MM.1S (cell line): ENCODE results near the gene ODAM.
A peak's percentile ranks its signal among the peaks of the same experiment; 100 is the strongest.

Experiments used
- DNase-seq: peaks from one replicate; pipeline ENCODE4 v3.0.0-alpha.2; 2015
- H2AFZ ChIP-seq: fragments of 300-600 bp; sonication (generic); 2 replicates; pipeline ENCODE4 v1.6.0; 2016; ENCODE audit warnings: antibody characterized with exemption, low read length
- H3F3A ChIP-seq: fragments of 300-600 bp; sonication (generic); 2 replicates; pipeline ENCODE4 v1.6.1; 2016; ENCODE audit warnings: mild to moderate bottlenecking, antibody characterized with exemption, low read length, moderate library complexity, mixed read lengths; ENCODE audit not compliant: insufficient read depth
- H3K27ac ChIP-seq: fragments of 300-600 bp; sonication (generic); 2 replicates; pipeline ENCODE4 v1.5.1; 2016; ENCODE audit warnings: mild to moderate bottlenecking, low read length
- H3K27me3 ChIP-seq: fragments of 300-600 bp; sonication (generic); replicated peaks from 2 replicates; pipeline ENCODE4 v1.6.0; 2016; ENCODE audit warnings: low read length; ENCODE audit not compliant: insufficient read depth
- H3K36me3 ChIP-seq: fragments of 300-600 bp; sonication (generic); replicated peaks from 2 replicates; pipeline ENCODE4 v1.6.1; 2016; ENCODE audit warnings: mild to moderate bottlenecking, low read length, mixed read lengths; ENCODE audit not compliant: insufficient read depth
- H3K4me1 ChIP-seq: fragments of 300-600 bp; sonication (generic); 2 replicates; pipeline ENCODE4 v1.6.1; 2016; ENCODE audit warnings: low read length, mixed read lengths
- H3K4me2 ChIP-seq: fragments of 300-600 bp; sonication (generic); 2 replicates; pipeline ENCODE4 v1.6.0; 2016; ENCODE audit warnings: low read depth, low read length
- H3K4me3 ChIP-seq: fragments of 300-600 bp; sonication (generic); 2 replicates; pipeline ENCODE4 v1.5.1; 2016; ENCODE audit warnings: low read length, mixed read lengths
- H3K79me2 ChIP-seq: fragments of 300-600 bp; sonication (generic); 2 replicates; pipeline ENCODE4 v1.6.1; 2016; ENCODE audit warnings: mixed run types, low read length, mixed read lengths
- H3K9ac ChIP-seq: fragments of 300-600 bp; sonication (generic); 2 replicates; pipeline ENCODE4 v1.6.1; 2016; ENCODE audit warnings: low read length, mixed read lengths
- H3K9me2 ChIP-seq: fragments of 300-600 bp; sonication (generic); replicated peaks from 2 replicates; pipeline ENCODE4 v1.6.1; 2016; ENCODE audit warnings: mild to moderate bottlenecking, low read length, mixed read lengths; ENCODE audit not compliant: insufficient read depth
- H3K9me3 ChIP-seq: fragments of 300-600 bp; sonication (generic); replicated peaks from 2 replicates; pipeline ENCODE4 v1.6.1; 2016; ENCODE audit warnings: mild to moderate bottlenecking, low read length, mixed read lengths; ENCODE audit not compliant: insufficient read depth
- H4K20me1 ChIP-seq: fragments of 300-600 bp; sonication (generic); 2 replicates; pipeline ENCODE4 v1.6.1; 2016; ENCODE audit warnings: mild to moderate bottlenecking, low read length, moderate library complexity, mixed read lengths; ENCODE audit not compliant: insufficient read depth
- EZH2 ChIP-seq: fragments of 300-600 bp; sonication (generic); optimal IDR thresholded peaks from 2 replicates; pipeline ENCODE3; 2017; ENCODE audit warnings: low read depth, mild to moderate bottlenecking, antibody characterized with exemption, low read length, mixed read lengths
- EZH2phosphoT487 ChIP-seq: fragments of 300-600 bp; sonication (generic); IDR thresholded peaks from 2 replicates; pipeline ENCODE4 v1.6.1; 2018; ENCODE audit warnings: antibody characterized with exemption, low read length
- TF ChIP-seq, protein P1 (sequence below): fragments of 300-600 bp; sonication (generic); IDR thresholded peaks from 2 replicates; pipeline ENCODE4 v1.5.1; 2016; ENCODE audit warnings: antibody characterized with exemption, low read length, mixed read lengths

The ODAM gene

DNA sequence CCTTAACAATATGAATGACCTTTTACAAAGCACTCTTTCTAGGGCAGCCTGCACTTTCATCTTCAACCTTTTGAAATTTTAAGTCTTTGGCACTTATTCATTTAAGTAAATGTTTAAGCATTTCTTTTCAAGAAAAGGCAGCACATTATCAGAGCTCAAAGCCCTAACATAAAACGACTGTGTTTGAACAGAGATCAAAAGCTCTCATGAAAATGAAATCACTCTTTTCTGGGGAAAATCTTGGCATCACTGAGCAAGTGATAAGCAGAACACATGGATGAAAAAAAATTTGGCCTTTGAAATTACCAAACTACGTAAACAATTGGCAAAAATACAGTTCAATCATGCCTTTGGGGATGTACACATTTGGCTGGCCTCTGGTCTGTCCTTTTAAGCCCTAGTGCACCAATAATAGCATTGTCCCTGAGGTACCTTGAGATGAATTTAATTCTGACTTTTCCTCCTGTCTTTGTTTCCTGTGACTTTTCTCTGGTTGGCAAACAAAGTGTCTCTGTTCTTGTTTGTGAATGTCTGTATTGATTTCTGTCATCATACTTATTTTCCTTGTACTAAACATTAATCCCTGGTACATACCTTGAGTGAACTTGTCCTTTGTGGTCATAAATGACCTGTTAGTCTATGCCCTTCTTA is 12.9 kb upstream of the ODAM start:
- Histone ChIP-seq H3K4me1 (no peaks in the 10 kb centered on the region), H3K36me3 (no peaks in the 10 kb centered on the region), H3F3A (no peaks in the 10 kb centered on the region), H4K20me1 (no peaks in the 10 kb centered on the region), H3K27me3 (no peaks in the 10 kb centered on the region), H3K79me2 (no peaks in the 10 kb centered on the region), H3K4me2 (no peak overlapping the region), H3K9ac (no peak overlapping the region), H3K9me3 (no peaks in the 10 kb centered on the region), H3K9me2 (no peaks in the 10 kb centered on the region), H3K27ac (no peak overlapping the region), H2AFZ (no peak overlapping the region), H3K4me3 (no peak overlapping the region)
- TF ChIP-seq EZH2phosphoT487 (no peak), EZH2 (no peak)
- TF ChIP-seq, protein P1, sequence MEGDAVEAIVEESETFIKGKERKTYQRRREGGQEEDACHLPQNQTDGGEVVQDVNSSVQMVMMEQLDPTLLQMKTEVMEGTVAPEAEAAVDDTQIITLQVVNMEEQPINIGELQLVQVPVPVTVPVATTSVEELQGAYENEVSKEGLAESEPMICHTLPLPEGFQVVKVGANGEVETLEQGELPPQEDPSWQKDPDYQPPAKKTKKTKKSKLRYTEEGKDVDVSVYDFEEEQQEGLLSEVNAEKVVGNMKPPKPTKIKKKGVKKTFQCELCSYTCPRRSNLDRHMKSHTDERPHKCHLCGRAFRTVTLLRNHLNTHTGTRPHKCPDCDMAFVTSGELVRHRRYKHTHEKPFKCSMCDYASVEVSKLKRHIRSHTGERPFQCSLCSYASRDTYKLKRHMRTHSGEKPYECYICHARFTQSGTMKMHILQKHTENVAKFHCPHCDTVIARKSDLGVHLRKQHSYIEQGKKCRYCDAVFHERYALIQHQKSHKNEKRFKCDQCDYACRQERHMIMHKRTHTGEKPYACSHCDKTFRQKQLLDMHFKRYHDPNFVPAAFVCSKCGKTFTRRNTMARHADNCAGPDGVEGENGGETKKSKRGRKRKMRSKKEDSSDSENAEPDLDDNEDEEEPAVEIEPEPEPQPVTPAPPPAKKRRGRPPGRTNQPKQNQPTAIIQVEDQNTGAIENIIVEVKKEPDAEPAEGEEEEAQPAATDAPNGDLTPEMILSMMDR: no peak
- no peak for DNase-seq

- no peak overlapping the region for H3K27ac ChIP-seq
- no peaks in the 10 kb centered on the region for H3K27me3 ChIP-seq
- no peaks in the 10 kb centered on the region for H3K79me2 ChIP-seq
- no peaks in the 10 kb centered on the region for H3K9me2 ChIP-seq
- no peaks in the 10 kb centered on the region for H3K9me3 ChIP-seq
- H3K36me3 ChIP-seq: no peaks in the 10 kb centered on the region
- H3K9ac ChIP-seq: no peak overlapping the region
- no peaks in the 10 kb centered on the region for H4K20me1 ChIP-seq
- TF ChIP-seq, protein P1: peak; percentile 81
- TF ChIP-seq EZH2: no peak
- H2AFZ ChIP-seq: no peak overlapping the region
- DNase-seq: peak; percentile 65
- no peaks in the 10 kb centered on the region for H3K4me1 ChIP-seq
- no peaks in the 10 kb centered on the region for H3F3A ChIP-seq
- H3K4me3 ChIP-seq: no peak overlapping the region
- H3K4me2 ChIP-seq: no peak overlapping the region
Observed at GRCh38 chr4:70183168-70183939, 12.2 kb upstream of the ODAM start.

GRCh38 chr4:70183940-70184246 is 11.6 kb upstream of the ODAM start:
- Histone ChIP-seq H3K36me3 (no peaks in the 10 kb centered on the region), H3K27me3 (no peaks in the 10 kb centered on the region), H3K9me2 (no peaks in the 10 kb centered on the region), H3F3A (no peaks in the 10 kb centered on the region), H3K27ac (no peak overlapping the region), H3K79me2 (no peaks in the 10 kb centered on the region), H2AFZ (no peak overlapping the region), H3K9ac (no peak overlapping the region), H3K4me1 (no peaks in the 10 kb centered on the region), H3K4me2 (no peak overlapping the region), H3K9me3 (no peaks in the 10 kb centered on the region), H3K4me3 (no peak overlapping the region), H4K20me1 (no peaks in the 10 kb centered on the region)
- no peak for DNase-seq
- TF ChIP-seq, protein P1: no peak
